Activated CD4-positive, alpha-beta T cell treated with anti-CD3 and anti-CD28 coated beads, Interleukin-10, Interleukin-2, amounts not matched to agents 100 ng/mL and 50 ng/mL, durations not matched to agents 16 hours and 8 hours (primary cell): ENCODE data around the gene GNE.
A peak's percentile ranks its signal among the peaks of the same experiment; 100 is the strongest.
"Not testable (repeated sequence)": the region's sequence is repeated elsewhere in the genome, so short reads cannot be mapped to it uniquely, and the experiment has no call there.

Experiments
- DNase-seq: peaks from one replicate; pipeline ENCODE4 v3.0.0-alpha.2; 2020

GNE gene, protein sequence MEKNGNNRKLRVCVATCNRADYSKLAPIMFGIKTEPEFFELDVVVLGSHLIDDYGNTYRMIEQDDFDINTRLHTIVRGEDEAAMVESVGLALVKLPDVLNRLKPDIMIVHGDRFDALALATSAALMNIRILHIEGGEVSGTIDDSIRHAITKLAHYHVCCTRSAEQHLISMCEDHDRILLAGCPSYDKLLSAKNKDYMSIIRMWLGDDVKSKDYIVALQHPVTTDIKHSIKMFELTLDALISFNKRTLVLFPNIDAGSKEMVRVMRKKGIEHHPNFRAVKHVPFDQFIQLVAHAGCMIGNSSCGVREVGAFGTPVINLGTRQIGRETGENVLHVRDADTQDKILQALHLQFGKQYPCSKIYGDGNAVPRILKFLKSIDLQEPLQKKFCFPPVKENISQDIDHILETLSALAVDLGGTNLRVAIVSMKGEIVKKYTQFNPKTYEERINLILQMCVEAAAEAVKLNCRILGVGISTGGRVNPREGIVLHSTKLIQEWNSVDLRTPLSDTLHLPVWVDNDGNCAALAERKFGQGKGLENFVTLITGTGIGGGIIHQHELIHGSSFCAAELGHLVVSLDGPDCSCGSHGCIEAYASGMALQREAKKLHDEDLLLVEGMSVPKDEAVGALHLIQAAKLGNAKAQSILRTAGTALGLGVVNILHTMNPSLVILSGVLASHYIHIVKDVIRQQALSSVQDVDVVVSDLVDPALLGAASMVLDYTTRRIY

DNA sequence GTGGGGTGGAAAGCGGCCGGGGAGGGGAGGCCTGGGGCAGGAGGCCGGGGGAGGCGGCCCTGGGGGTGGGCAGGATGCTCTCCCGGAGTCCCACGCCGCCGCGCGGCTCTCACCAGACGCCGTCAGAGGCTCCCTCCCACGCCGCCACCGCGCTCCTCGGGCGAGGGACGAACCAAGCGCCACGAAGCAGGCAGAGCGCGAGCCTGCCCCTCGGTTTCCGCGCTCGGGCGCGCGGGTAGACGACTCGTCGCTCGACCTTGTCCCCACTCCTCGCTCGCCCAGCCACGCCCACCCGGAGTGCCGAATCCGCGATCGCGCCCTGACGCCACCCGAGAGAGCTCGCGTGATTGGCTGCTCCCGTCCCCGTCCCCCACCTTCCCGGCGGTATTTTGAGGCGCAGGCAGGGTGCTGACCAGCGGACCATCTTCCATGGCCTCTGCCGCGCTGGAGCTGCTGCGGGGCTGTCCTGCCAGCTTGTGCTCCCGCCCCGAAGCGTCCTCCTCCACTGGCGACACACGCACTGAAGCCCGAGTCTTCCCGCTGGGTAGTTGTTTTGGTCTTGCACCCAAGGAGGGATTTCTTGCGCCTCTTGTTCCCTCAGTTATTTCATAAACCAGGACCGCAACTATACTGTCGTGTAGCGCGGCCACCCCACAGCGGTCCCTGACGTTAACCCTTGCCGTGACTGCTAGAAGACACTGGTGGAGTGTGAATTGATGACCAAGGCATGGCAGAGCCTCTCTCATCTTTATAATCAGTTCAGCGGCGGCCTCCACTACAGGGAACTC, at the start of gene GNE:
Gene GNE, minus strand, starts transcription at position 241 of the 788 bp plus-strand sequence. CDS start 9,093 bp downstream, outside the sequence.
- DNase-seq: peak; percentile 98

DNA sequence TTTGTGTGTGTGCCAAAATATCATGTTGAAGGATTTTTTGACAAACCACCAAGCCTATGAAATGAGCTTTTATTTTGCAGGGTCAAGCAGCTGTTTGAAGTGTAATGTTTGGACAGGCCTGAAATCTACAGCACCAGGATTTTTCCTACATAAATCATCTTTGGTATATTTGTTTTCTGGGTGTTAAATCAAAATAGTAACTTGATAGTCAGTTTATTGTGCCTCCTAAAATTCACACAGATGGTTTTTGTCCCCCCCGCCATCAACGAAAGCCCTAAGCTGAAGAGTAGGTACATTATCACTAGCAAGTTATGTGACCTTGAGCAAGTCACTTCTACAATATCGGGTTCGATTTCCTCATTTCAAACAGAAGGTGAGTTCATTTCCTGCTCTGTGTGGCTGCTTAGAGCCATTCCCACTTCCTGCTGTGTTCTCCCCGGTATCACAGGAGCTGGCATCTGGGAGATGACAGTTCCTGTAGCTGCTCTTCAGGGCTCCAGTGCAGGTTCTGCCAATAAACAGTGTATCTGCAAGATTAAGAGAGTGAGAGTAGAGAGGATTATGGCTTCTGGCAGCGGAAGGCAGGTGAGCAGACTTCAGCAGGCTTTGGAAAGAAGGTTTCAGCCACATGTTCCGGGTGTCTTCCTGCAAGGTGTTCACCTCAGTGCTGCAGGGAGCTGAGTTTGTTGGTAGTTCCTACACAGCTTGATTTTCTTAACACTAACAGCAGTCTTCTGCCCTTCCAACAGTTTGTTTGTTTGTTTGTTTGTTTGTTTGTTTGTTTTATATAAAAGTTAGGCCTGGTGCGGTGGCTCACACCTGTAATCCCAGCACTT, 48.4 kb upstream of the GNE start:
- DNase-seq: peak; percentile 46

DNA sequence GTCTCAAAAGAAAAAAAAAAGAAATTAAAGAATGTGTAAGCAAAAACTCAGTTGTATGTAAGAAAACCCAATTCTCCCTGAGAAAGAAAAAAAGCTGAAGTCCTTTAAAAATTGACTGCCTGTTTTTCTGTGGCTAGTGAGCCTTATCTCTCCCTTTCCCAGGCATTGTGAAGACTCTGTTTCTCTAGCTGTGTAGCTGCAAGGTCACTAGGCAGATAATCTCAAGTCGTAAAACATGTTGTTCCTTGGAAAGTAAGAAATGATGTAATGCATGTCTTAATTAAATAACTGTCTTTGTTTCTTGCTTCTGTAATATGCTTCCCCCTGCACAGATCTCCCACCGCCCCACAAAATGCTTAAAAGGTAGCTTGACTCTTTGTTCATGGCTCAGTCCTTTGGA, 46.1 kb upstream of the GNE start:
- not testable (repeated sequence) for DNase-seq

DNA sequence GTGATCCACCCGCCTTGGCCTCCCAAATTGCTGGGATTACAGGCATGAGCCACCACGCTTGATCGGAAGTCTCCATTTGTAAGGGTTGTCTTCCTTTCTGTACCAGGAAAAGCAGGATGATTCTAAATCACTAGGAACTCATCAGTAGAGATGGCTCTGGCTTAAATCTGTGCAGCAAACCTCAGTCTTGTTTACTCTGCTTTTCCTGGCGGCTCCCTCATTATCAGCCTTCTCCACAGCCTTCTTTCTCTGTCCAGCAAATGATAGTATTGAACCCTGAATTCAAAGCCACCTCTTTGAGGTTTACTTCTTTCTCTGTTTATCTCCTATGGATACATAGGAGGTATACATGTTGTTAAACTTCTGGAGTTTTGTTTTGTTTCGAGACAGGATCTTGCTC, 43.0 kb upstream of the GNE start:
- DNase-seq: no peak

DNA sequence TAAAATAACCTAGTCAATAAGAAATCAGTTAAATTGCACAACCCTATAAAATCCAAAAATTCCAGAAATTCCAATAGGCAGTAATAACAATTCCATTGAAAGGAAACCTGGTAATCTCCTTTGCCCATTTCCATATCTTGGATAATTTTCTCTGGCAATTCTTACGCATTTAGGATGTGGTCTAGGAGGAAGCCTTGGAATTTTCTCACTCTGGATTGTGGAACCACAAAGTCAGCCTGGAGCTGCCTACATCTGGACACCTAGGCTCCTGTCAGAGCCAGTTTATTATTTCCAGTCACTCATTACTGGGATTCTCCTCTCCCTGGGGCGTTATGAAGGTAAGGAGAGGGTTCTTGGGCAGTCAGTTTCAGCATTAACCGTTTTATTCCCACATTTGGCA, 40.3 kb upstream of the GNE start:
- no peak for DNase-seq

DNA sequence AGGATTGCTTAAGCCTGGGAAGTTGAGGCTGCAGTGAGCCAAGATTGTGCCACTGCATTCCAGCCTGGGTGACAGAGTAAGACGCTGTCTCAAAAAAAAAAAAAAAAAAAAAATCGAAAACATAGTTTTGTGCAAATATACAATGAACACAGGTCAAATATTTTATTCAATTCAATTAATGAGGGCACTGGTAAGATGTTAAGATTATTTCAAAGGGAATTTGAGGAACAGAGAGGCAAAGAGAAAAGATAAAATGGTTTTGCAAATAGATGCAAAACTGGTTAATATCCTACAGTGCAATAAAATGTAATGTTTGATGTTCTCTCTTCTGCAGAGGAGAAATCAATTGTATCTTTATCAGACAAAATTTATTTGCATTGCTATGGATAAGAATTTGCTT, 39.5 kb upstream of the GNE start:
- no peak for DNase-seq

DNA sequence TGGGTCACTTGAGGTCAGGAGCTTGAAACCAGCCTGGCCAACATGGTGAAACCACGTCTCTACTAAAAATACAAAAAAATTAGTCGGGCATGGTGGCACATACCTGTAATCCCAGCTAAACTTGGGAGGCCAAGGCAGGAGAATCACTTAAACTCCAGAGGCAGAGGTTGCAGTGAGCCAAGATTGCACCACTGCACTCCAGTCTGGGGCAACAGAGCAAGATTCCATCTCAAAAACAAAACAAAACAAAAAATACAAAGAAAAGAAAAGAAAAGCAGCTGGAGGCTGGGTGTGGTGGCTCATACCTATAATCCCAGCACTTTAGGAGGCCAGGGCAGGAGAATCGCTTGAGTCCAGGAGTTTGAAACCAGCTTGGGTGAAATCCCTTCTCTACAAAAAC, 36.7 kb upstream of the GNE start:
- not testable (repeated sequence) for DNase-seq

DNA sequence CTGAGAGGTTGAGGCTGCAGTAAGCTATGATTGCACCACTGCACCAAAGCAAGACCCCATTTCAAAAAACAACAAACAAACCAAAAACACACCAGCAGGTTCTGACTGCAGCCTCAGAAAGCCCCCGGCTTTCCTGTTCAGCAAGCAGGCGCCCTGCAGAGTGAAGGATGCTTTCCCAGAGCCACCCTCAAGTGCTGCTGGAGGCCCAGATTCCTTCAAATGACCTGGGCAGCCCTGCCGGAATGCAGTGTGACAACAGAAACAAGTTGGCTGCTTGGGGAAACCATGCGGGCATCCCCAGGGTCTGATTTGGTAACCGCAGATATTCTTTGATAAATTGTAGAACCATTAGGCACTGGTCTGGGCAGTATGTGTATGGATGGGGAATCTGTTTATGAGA, 35.7 kb upstream of the GNE start:
- DNase-seq: no peak

DNA sequence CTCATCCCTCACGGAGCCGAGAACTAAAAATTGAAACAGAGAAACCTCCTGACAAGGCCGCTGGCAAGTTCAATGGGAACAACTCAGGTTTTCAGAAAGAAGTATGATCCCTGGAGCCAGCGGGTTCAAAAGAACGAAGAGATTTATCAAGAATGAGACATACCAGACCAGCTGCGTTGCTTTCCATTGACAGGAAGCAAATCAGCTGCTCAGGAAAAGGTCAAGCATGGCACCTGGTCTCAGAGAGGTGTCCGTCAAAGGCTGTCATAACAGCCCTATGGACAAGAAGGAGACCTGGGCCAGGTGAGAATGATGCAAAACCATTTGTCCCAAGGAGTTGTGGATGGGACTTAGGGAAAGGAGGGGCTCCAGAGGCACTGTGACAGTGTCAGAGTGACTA, 34.9 kb upstream of the GNE start:
- DNase-seq: no peak

DNA sequence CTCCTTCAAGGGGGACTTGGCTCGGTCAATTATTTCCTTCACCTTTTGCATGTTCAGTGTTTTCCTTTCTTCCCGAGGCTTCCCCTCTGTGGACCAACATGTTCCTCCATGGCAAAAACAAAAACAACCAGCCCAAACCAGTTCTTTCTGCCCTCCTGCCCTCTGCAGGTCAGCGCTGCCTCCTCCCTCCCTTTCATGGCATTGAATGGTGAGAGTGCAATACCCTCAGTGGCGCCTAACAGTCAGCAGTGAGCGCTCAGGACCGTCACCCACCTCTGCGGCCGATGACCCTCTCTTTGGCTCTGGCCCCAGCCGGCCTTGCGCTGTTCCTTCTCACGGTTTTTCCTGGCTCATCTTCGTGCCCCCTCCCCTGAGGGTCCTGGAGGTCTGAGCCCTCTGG, 34.4 kb upstream of the GNE start:
- no peak for DNase-seq

DNA sequence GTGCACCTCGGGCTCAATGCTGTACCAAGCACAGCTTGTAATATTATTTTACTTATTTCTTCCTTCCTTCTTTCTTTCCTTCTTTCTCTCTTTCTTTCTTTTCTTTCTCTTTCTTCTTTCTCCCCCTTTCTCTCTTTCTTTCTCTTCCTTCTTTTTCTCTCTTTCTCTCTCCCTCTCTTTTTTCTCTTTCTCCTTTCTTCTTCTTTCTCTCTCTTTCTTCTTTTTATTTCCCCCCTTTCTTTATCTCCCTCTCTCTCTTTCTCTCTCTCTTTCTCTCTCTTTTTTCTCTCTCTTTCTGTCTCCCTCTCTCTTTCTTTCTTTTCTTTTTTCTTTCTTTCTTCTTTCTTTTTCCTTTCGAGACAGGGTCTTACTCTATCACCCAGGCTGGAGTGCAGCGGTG, 32.7 kb upstream of the GNE start:
- DNase-seq: no peak

DNA sequence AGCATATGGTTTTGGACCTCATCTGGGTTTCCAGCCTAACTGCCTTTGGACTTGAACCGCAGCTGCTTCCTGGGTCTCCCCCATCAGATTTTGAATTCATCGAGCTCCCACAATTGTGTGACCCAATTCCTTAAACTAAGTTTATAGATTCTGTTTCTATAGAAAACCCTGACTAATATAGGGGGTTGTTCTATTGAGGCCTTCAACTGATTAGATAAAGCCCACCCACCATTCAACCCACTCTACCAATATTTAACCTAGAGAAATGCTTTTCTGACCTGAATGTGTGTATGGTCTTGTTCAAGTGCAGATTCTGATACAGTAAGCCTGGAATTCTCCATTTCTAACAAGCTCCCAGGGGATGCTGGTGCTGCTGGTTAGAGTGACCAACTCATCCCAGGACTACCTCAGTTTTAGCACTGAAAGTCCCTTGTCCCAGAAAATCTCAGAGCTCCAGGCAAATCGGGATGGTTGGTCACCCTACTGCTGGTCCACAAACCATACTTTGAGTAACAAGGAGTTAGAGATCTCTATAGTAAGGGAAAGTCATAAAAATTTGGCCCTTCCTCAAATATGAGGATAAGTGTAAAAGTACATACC, 31.7 kb upstream of the GNE start:
- no peak for DNase-seq

DNA sequence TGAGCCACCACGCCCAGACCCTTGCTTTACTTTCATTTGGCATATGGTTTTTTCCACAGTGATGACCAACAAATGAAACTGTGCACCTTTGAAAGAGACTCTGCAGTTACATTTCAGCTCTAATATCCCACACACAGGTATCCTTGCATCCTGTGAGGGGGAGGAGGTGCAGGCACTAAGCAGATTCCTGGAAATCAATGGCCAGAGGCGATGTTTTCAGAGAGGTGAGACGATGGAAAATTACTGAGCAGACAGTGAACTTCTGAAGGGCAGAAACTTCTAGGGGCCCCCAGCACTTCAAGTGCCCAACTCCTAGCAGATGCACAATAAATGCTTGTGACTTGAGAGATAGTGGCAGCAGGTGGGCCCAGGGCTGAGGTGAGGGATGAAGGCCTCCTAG, 29.8 kb upstream of the GNE start:
- DNase-seq: no peak

DNA sequence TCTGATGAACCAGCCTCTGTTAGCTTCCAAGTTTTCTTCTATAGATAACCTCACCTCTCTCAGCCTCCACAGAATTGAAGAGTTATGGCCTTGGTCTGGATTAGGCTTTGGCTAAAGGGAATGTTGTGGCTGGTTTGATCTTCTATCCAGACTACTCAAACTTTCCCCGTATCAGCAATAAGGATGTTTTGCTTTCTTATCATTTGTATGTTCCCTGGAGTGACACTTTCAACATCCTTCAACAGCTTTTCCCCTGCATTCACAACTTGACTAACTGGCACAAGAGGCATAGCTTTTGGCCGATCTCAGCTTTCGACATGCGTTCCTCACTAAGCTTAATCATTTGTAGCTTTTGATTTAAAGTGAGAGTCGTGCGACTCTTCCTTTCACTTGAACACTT, 28.1 kb upstream of the GNE start:
- no peak for DNase-seq

DNA sequence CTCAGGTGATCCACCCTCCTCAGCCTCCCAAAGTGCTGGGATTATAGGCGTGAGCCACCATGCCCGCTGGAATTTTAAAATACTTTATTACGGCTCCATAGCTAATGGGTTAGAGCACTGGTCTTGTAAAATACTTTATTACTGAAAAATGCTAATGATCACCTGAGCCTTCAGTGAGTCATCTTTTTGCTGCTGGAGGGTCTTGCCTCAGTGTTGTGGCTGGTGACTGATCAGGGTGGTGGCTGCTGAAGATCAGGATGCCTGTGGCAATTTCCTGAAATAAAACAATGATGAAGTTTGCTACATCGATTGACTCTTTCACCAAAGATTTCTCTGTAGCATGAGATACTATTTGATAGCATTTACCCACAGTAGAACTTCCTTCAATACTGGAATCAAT, 26.0 kb upstream of the GNE start:
- no peak for DNase-seq

DNA sequence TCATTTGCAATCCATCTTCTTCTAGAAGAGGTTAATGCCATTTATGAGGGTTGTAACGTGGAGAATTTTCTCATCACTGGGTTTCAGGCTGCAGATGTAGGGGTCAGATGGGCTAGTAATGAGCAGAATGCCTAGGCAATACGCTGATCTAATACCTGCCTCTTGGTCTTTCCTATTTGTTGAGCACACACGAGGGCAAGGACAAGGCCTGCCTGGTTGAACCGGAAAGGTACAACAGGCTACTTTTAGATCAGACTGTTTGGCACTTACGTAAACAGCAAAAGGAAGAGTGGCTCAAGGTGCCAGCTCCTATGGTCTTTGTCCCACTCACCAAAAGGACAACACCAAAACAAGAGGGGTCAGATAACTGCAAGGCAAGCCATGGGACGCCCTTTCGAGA, 24.0 kb upstream of the GNE start:
- DNase-seq: no peak

DNA sequence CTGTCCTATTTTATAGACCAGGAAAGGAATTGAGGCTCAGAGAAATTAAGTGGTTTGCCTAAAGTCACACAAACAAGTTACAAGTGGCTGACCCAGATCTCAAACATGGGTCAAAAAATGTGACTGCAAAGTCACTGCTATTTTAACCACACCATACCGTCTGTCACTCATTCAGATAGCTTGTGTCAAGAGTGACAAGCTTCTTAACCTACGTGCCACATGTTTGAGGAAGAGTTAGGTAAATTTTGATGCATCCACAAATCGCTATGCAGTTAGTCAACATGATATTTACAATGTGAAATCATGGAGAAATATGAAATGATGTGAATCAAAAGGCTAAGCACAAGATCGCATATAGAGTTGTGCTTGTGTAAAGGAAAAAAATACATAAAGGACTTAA, 22.7 kb upstream of the GNE start:
- no peak for DNase-seq

DNA sequence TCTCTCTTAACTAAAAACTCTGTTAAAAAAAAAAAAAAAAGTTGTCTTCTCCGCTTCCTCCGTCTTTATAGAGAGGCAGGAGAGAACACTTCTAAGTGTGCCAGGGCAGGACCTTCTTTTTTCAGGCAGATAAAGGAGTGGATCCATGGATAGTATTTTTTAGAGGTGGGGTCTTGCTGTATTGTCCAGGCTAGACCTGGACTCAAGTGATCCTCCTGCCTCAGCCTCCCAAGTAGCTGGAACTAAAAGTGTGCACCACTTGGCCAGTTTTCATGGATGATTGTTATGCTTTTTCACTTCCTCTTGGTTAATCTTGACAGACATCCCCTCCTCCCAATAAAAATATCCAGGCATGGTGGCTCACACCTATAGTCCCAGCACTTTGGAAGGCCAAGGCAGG, 20.0 kb upstream of the GNE start:
- no peak for DNase-seq

DNA sequence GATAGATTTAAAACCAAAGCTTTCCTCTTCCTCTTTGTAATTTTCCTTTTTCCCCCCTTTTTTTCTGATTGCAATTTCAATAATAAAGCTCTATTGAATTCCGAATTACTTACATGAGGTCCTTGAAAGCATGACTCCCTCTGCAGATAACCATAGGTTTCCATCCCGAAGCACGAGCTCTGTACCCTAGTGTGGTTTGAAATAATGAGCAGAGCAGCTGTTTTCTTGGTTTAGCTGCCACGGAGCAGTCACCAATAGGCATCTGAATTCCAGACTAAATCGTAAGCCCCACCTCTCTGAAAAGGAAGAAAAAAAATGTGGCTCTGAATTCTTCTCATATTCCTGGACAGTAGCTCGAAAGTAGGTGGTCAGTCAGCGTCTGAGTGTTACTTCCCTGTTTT, 18.5 kb upstream of the GNE start:
- DNase-seq: no peak

DNA sequence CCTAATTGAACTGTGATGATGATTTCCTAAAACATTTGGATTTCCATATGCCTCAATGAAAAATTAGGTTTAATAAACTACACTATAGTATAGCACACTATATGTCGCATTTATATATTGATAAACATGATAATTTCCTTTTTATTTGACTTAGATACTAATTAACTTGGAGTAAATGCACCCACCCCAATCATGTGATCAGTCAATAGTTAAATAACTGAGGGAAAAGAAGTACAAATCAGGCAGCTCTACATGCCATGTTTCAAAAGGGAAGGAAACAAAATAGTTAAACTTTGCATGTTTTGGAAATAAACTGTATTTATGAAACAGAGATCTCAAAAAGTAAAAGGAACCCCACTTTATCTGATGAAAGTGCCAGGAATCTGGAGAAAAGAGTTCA, 18.0 kb upstream of the GNE start:
- DNase-seq: no peak

DNA sequence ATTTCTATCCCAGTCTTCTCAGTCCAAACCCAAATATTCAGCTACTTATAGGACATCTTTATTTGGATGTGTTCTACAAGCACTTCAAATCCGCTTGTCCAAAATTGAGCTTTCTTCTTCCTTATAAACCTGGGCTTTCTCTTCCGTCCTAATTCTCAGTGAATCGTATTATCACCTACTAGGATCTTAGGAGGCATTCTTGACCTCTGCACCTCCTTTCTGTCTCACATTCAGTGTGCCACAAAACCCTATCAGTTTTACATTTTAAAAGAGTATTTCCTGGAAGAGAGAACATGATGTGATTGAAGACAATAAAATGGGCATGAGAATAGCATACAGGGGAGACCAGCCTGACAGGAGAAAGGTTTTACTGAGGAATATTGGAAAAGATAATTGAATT, 16.8 kb upstream of the GNE start:
- DNase-seq: no peak

DNA sequence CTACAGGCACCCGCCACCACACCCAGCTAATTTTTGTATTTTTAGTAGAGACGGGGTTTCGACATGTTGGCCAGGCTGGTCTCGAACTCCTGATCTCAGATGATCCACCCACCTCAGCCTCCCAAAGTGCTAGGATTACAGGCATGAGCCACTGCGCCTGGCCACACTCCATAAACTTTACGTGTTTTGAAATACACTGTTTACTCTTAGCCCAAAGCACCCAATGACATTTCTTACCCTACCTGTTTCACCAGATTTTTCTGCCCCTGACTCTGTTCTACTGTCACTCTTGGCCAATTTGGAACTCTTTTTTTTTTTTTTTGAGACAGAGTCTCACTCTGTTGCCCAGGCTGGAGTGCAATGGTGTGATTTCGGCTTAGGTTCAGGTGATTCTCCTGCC, 15.1 kb upstream of the GNE start:
- not testable (repeated sequence) for DNase-seq
